ENCODE measurements around the gene GNPTAB.

Gene GNPTAB

DNA sequence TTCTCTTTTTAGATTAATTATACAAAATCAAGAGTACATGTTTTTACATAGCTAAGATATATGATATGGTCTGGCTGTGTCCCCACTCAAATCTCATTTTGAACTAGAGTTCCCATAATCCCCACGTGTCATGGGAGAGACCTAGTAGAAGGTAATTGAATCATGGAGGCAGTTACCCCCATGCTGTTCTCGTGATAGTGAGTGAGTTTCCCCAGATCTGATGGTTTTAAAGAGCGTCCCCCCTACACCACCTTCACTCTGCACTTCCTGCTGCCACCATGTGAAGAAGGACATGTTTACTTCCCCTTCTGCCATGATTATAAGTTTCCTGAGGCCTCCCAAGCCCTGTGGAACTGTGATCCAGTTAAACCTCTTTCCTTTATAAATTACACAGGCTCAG is 25.2 kb upstream of the GNPTAB start:
- H3K36me3 ChIP-seq (ENCODE audit: control insufficient read depth, insufficient read depth, low read length), result no peaks in the 10 kb centered on the region
- no peak for DNase-seq
- H4K5ac ChIP-seq (ENCODE audit: low read length), result no peak overlapping the region
- H2BK120ac ChIP-seq (ENCODE audit: low read depth, low read length), result no peak overlapping the region
- no peaks in the 10 kb centered on the region for H3K27me3 ChIP-seq (ENCODE audit: insufficient read depth, low read length, poor library complexity)
- no peak overlapping the region for H2AK5ac ChIP-seq (ENCODE audit: low read length)
- H3K4me3 ChIP-seq (ENCODE audit: low read length), result no peak overlapping the region
- no peak overlapping the region for H3K56ac ChIP-seq (ENCODE audit: low read length)
- no CpG with 5 or more reads among the region's 3 CpGs for WGBS (ENCODE audit: extremely low coverage, insufficient coverage, low lambda C conversion rate)
- H3K18ac ChIP-seq (ENCODE audit: low read length), result no peak overlapping the region
- H3K79me1 ChIP-seq (ENCODE audit: low read length), result no peaks in the 10 kb centered on the region
- no peak overlapping the region for H3K4me2 ChIP-seq (ENCODE audit: low read length)
- H4K8ac ChIP-seq (ENCODE audit: low read depth, low read length), result no peak overlapping the region
- H3K23ac ChIP-seq (ENCODE audit: low read length), result no peak overlapping the region
- H3K27ac ChIP-seq (ENCODE audit: low read depth, low read length), result no peak overlapping the region
- no peak overlapping the region for H3K4ac ChIP-seq (ENCODE audit: low read depth, low read length)
- H2BK5ac ChIP-seq (ENCODE audit: low read length), result no peak overlapping the region
- no peak overlapping the region for H3K9ac ChIP-seq (ENCODE audit: low read length)
- no peaks in the 10 kb centered on the region for H3K4me1 ChIP-seq (ENCODE audit: control insufficient read depth, low read depth, low read length)
- H2BK15ac ChIP-seq (replicated peaks; ENCODE audit: low read depth), result no peak overlapping the region
- H3K79me2 ChIP-seq (ENCODE audit: control insufficient read depth, insufficient read depth, low read length), result no peaks in the 10 kb centered on the region

DNA sequence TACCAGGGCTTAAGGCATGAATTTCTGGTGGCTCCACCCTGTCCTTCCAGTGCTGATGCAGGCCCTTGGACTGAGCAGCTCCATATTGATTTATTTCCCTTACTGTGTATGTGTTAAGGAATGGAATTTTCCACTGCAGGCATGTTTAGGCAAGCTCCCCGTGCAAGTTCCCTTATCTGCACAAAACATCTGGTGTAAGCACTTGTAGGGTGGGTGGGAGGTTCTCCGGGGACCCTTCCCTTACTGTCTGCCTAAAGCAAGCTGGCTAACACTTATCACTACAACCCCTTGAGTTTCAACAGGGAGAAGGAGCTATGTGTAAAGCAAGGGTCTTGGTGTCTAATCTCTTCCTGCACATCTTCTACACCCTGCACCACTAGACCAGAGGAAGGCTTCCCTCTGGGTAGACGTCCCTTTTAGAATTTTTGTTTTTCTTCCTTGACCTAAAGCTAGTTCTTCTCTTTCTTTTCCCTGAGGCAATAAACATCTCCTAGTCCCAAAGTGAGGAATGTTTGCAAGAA is 24.7 kb upstream of the GNPTAB start:
- DNase-seq, result no peak
- Histone ChIP-seq H4K5ac (ENCODE audit: low read length) (no peak overlapping the region), H2AK5ac (ENCODE audit: low read length) (no peak overlapping the region), H2BK5ac (ENCODE audit: low read length) (no peak overlapping the region), H3K23ac (ENCODE audit: low read length) (no peak overlapping the region), H3K4me3 (ENCODE audit: low read length) (no peak overlapping the region), H3K18ac (ENCODE audit: low read length) (no peak overlapping the region), H3K27me3 (ENCODE audit: insufficient read depth, low read length, poor library complexity) (no peaks in the 10 kb centered on the region), H3K27ac (ENCODE audit: low read depth, low read length) (no peak overlapping the region), H3K4ac (ENCODE audit: low read depth, low read length) (no peak overlapping the region), H4K8ac (ENCODE audit: low read depth, low read length) (no peak overlapping the region), H3K56ac (ENCODE audit: low read length) (no peak overlapping the region), H3K36me3 (ENCODE audit: control insufficient read depth, insufficient read depth, low read length) (no peaks in the 10 kb centered on the region), H2BK15ac (replicated peaks; ENCODE audit: low read depth) (no peak overlapping the region), H2BK120ac (ENCODE audit: low read depth, low read length) (no peak overlapping the region), H3K9ac (ENCODE audit: low read length) (no peak overlapping the region), H3K79me1 (ENCODE audit: low read length) (no peaks in the 10 kb centered on the region), H3K4me2 (ENCODE audit: low read length) (no peak overlapping the region), H3K79me2 (ENCODE audit: control insufficient read depth, insufficient read depth, low read length) (no peaks in the 10 kb centered on the region), H3K4me1 (ENCODE audit: control insufficient read depth, low read depth, low read length) (no peaks in the 10 kb centered on the region)
- no CpG with 5 or more reads among the region's 3 CpGs for WGBS (ENCODE audit: extremely low coverage, insufficient coverage, low lambda C conversion rate)

DNA sequence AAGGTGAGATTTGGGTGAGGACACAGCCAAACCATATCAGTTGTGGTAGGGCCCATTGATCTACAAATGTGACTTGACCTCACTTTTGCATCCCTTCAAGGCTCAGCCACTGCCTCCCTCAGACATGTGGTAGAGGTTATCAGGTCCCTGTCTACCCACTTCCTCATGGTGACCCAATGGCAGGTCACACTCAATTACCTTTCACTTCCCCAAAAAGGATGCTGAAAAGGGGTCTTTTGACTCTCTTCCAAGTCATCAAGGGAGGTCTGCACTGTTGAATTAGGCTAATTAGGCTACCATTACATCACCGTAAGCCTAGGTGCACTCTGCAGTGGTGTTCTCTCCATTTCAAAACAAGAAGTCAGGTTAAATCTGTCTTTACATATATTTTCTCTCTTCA is 24.0 kb upstream of the GNPTAB start:
- Histone ChIP-seq H3K18ac (ENCODE audit: low read length) (no peak overlapping the region), H3K79me1 (ENCODE audit: low read length) (no peaks in the 10 kb centered on the region), H3K9ac (ENCODE audit: low read length) (no peak overlapping the region), H2BK120ac (ENCODE audit: low read depth, low read length) (no peak overlapping the region), H3K4me3 (ENCODE audit: low read length) (no peak overlapping the region), H3K4me2 (ENCODE audit: low read length) (no peak overlapping the region), H3K4me1 (ENCODE audit: control insufficient read depth, low read depth, low read length) (no peaks in the 10 kb centered on the region), H2BK15ac (replicated peaks; ENCODE audit: low read depth) (no peak overlapping the region), H3K36me3 (ENCODE audit: control insufficient read depth, insufficient read depth, low read length) (no peaks in the 10 kb centered on the region), H2BK5ac (ENCODE audit: low read length) (no peak overlapping the region), H4K8ac (ENCODE audit: low read depth, low read length) (no peak overlapping the region), H2AK5ac (ENCODE audit: low read length) (no peak overlapping the region), H4K5ac (ENCODE audit: low read length) (no peak overlapping the region), H3K27ac (ENCODE audit: low read depth, low read length) (no peak overlapping the region), H3K4ac (ENCODE audit: low read depth, low read length) (no peak overlapping the region), H3K27me3 (ENCODE audit: insufficient read depth, low read length, poor library complexity) (no peaks in the 10 kb centered on the region), H3K23ac (ENCODE audit: low read length) (no peak overlapping the region), H3K79me2 (ENCODE audit: control insufficient read depth, insufficient read depth, low read length) (no peaks in the 10 kb centered on the region), H3K56ac (ENCODE audit: low read length) (no peak overlapping the region)
- DNase-seq, result no peak
- no CpG with 5 or more reads among the region's 1 CpG for WGBS (ENCODE audit: extremely low coverage, insufficient coverage, low lambda C conversion rate)

DNA sequence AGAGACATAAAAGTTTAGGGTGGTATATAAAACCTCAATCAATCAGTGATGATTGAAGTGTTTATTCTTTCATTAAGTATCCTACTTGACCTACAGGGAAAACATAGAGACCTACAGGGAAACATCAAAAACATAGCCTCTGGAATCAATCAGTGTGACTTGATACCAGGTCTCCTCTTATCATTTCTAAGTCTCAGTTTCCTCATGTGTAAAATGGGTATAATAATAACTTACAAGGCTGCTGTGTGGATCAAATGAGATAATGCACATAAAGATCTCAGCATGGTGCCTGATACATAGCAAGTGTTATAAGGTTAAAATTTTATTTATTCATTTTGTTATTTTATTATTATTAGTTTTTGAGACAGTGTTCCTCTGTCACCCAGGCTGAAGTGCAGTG is 22.2 kb upstream of the GNPTAB start:
- Histone ChIP-seq H2BK5ac (ENCODE audit: low read length) (no peak overlapping the region), H3K79me1 (ENCODE audit: low read length) (no peaks in the 10 kb centered on the region), H3K18ac (ENCODE audit: low read length) (no peak overlapping the region), H4K8ac (ENCODE audit: low read depth, low read length) (no peak overlapping the region), H3K4ac (ENCODE audit: low read depth, low read length) (no peak overlapping the region), H2AK5ac (ENCODE audit: low read length) (no peak overlapping the region), H3K4me3 (ENCODE audit: low read length) (no peak overlapping the region), H2BK120ac (ENCODE audit: low read depth, low read length) (no peak overlapping the region), H3K4me2 (ENCODE audit: low read length) (no peak overlapping the region), H2BK15ac (replicated peaks; ENCODE audit: low read depth) (no peak overlapping the region), H3K36me3 (ENCODE audit: control insufficient read depth, insufficient read depth, low read length) (no peaks in the 10 kb centered on the region), H3K56ac (ENCODE audit: low read length) (no peak overlapping the region), H3K23ac (ENCODE audit: low read length) (no peak overlapping the region), H3K27me3 (ENCODE audit: insufficient read depth, low read length, poor library complexity) (no peaks in the 10 kb centered on the region), H4K5ac (ENCODE audit: low read length) (no peak overlapping the region), H3K4me1 (ENCODE audit: control insufficient read depth, low read depth, low read length) (no peaks in the 10 kb centered on the region), H3K27ac (ENCODE audit: low read depth, low read length) (no peak overlapping the region), H3K79me2 (ENCODE audit: control insufficient read depth, insufficient read depth, low read length) (no peaks in the 10 kb centered on the region), H3K9ac (ENCODE audit: low read length) (no peak overlapping the region)
- DNase-seq, result no peak

DNA sequence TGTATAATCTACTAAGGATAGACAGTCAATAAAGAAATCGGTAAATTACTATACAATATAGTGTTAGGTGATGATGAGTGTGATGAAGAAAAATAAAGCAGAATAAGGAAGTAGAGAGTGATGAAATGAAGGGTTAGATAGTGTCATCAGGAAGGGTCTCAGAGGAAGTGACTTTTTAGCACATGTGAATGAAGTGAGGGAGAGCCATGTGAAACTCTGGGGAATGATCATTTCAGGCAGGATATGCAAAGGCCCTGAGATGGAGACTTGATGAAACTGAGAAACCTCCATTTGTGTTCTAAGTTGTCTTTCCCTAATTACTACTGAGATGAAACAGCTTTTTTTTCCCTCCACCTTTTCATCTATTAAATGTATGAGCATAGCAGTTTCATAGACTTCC is 19.4 kb upstream of the GNPTAB start:
- no peaks in the 10 kb centered on the region for H3K79me1 ChIP-seq (ENCODE audit: low read length)
- no peak overlapping the region for H2AK5ac ChIP-seq (ENCODE audit: low read length)
- H3K27me3 ChIP-seq (ENCODE audit: insufficient read depth, low read length, poor library complexity), result no peaks in the 10 kb centered on the region
- H3K4me1 ChIP-seq (ENCODE audit: control insufficient read depth, low read depth, low read length), result no peaks in the 10 kb centered on the region
- H3K36me3 ChIP-seq (ENCODE audit: control insufficient read depth, insufficient read depth, low read length), result no peaks in the 10 kb centered on the region
- no peak overlapping the region for H3K56ac ChIP-seq (ENCODE audit: low read length)
- no peak overlapping the region for H2BK120ac ChIP-seq (ENCODE audit: low read depth, low read length)
- DNase-seq, result no peak
- no peak overlapping the region for H2BK5ac ChIP-seq (ENCODE audit: low read length)
- no peak overlapping the region for H3K27ac ChIP-seq (ENCODE audit: low read depth, low read length)
- H3K9ac ChIP-seq (ENCODE audit: low read length), result no peak overlapping the region
- H3K4me3 ChIP-seq (ENCODE audit: low read length), result no peak overlapping the region
- no peaks in the 10 kb centered on the region for H3K79me2 ChIP-seq (ENCODE audit: control insufficient read depth, insufficient read depth, low read length)
- no peak overlapping the region for H3K23ac ChIP-seq (ENCODE audit: low read length)
- H4K8ac ChIP-seq (ENCODE audit: low read depth, low read length), result no peak overlapping the region
- no peak overlapping the region for H3K4me2 ChIP-seq (ENCODE audit: low read length)
- 100% methylated on average over 1 of the region's 1 CpG for WGBS (ENCODE audit: extremely low coverage, insufficient coverage, low lambda C conversion rate)
- H2BK15ac ChIP-seq (replicated peaks; ENCODE audit: low read depth), result no peak overlapping the region
- H3K18ac ChIP-seq (ENCODE audit: low read length), result no peak overlapping the region
- H4K5ac ChIP-seq (ENCODE audit: low read length), result no peak overlapping the region
- H3K4ac ChIP-seq (ENCODE audit: low read depth, low read length), result no peak overlapping the region

DNA sequence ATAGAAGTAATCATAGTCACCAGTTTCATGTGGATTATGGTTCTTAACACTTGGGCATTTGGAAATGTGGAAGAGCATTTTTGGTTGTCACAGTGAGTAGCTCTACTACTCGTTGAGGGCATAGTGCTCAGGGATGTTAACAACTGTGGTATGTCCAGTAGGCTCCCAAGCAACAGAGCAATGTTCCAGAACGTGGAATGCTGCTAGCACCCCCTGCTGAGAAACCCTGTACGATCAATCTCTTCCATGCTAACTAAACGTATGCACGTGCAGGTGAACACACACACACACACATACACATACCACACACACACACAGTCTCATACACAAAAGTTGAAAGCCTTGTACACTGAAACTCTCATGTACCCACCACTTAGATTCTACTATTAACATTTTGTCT is 16.6 kb upstream of the GNPTAB start:
- H3K4me3 ChIP-seq (ENCODE audit: low read length), result no peak overlapping the region
- no CpG with 5 or more reads among the region's 5 CpGs for WGBS (ENCODE audit: extremely low coverage, insufficient coverage, low lambda C conversion rate)
- H4K8ac ChIP-seq (ENCODE audit: low read depth, low read length), result no peak overlapping the region

More for the DNA sequence above, 16.6 kb upstream of the GNPTAB start:
- H3K27me3 ChIP-seq (ENCODE audit: insufficient read depth, low read length, poor library complexity), result no peaks in the 10 kb centered on the region
- DNase-seq, result no peak
- no peaks in the 10 kb centered on the region for H3K79me1 ChIP-seq (ENCODE audit: low read length)
- no peak overlapping the region for H3K18ac ChIP-seq (ENCODE audit: low read length)
- no peak overlapping the region for H3K23ac ChIP-seq (ENCODE audit: low read length)
- no peaks in the 10 kb centered on the region for H3K36me3 ChIP-seq (ENCODE audit: control insufficient read depth, insufficient read depth, low read length)
- no peak overlapping the region for H3K4me2 ChIP-seq (ENCODE audit: low read length)
- H3K56ac ChIP-seq (ENCODE audit: low read length), result no peak overlapping the region
- H3K4me1 ChIP-seq (ENCODE audit: control insufficient read depth, low read depth, low read length), result no peaks in the 10 kb centered on the region
- H3K9ac ChIP-seq (ENCODE audit: low read length), result no peak overlapping the region
- H4K5ac ChIP-seq (ENCODE audit: low read length), result no peak overlapping the region
- no peak overlapping the region for H3K4ac ChIP-seq (ENCODE audit: low read depth, low read length)
- H3K27ac ChIP-seq (ENCODE audit: low read depth, low read length), result no peak overlapping the region
- no peak overlapping the region for H2BK15ac ChIP-seq (replicated peaks; ENCODE audit: low read depth)
- H2BK5ac ChIP-seq (ENCODE audit: low read length), result no peak overlapping the region
- H3K79me2 ChIP-seq (ENCODE audit: control insufficient read depth, insufficient read depth, low read length), result no peaks in the 10 kb centered on the region
- H2BK120ac ChIP-seq (ENCODE audit: low read depth, low read length), result no peak overlapping the region
- no peak overlapping the region for H2AK5ac ChIP-seq (ENCODE audit: low read length)
